ENCODE results near the gene DIDO1.

- TF ChIP-seq, protein P1, sequence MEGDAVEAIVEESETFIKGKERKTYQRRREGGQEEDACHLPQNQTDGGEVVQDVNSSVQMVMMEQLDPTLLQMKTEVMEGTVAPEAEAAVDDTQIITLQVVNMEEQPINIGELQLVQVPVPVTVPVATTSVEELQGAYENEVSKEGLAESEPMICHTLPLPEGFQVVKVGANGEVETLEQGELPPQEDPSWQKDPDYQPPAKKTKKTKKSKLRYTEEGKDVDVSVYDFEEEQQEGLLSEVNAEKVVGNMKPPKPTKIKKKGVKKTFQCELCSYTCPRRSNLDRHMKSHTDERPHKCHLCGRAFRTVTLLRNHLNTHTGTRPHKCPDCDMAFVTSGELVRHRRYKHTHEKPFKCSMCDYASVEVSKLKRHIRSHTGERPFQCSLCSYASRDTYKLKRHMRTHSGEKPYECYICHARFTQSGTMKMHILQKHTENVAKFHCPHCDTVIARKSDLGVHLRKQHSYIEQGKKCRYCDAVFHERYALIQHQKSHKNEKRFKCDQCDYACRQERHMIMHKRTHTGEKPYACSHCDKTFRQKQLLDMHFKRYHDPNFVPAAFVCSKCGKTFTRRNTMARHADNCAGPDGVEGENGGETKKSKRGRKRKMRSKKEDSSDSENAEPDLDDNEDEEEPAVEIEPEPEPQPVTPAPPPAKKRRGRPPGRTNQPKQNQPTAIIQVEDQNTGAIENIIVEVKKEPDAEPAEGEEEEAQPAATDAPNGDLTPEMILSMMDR (IDR thresholded peaks at IDR 0.05), result no peak
- no peak for TF ChIP-seq EP300 (IDR thresholded peaks at IDR 0.05)
These were observed 69.2 kb downstream of the DIDO1 start for GRCh38 chr20:62856931-62857619.
